GM18873 (cell line): ENCODE measurements around the gene ZNF699.
"Not testable (repeated sequence)": the region's sequence is repeated elsewhere in the genome, so short reads cannot be mapped to it uniquely, and the experiment has no call there.

ENCODE experiments used
- ATAC-seq: cut with Tn5 transposase; IDR thresholded peaks from one replicate; pipeline ENCODE4 v1.9.1; 2021; ENCODE audit warnings: mild to moderate bottlenecking, moderate library complexity, moderate number of reproducible peaks; ENCODE audit not compliant: unreplicated experiment, low FRiP score

ZNF699 gene

DNA sequence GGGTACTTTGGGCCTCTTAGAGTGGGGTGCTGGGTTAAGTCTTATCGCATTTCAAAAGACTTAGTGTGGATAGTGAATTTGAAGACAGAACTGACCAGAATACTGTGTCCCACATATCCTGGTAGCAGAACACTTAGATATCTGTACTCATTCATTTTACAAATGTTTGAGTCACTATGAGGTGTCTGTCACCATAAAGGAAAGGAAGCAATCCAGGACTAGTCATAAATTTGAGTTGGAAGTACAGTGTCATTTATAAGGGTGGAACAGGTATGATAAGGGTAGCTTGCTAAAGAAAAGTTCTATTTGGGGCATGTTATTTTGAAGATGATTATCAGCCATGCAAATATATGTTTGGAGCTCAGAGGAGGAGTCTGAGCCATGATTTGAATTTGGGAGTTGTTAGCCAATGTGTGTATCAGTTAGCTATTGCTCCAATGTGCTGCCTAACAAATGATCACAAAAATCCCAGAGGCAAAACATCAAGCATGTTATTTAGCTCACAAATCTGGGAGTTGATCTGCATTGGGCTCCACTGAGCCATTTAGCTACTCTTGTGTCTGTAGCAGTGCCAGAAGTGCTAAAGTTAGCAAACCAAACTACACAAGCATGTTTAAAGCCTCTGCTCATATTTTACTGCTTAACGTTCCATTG, 20.3 kb downstream of the ZNF699 start:
- ATAC-seq = no peak

- ATAC-seq = not testable (repeated sequence)
Observed at GRCh38 chr19:9283485-9283884, 26.2 kb downstream of the ZNF699 start.

- no peak for ATAC-seq
Observed at GRCh38 chr19:9251236-9251635, 58.4 kb downstream of the ZNF699 start.

DNA sequence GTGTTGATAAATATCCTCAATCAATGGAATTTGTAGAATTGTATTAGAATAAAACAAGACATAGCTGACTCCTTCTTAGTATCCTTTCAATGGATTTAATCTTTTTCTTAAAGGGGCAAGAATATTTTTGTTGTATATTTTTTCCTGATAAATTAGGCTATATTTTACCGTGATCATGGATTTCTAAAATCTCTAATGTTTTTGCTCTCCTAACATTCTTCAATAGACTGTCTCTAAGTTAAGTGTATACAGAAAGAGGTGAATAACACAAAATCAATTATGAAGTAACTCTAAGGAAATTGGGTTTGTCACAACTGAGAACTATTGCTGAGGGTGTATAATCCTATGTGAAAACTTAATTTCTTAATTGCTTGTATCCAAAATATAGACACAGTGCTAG, 59.0 kb downstream of the ZNF699 start, which contains the start of gene OR7E24:
OR7E24 (plus strand) TSS at position 301 of the 400 bp plus-strand sequence. CDS start 114 bp downstream, outside the sequence.
- ATAC-seq = no peak
